Tibial nerve (tissue), 4 donors: ENCODE data around the gene ZBTB48.
"Not testable (repeated sequence)": the region's sequence is repeated elsewhere in the genome, so short reads cannot be mapped to it uniquely, and the experiment has no call there.

Experiments
- CTCF ChIP-seq, 5 experiments: fragments of 200-600 bp in 3 of 5; fragments of 450-650 bp in 2 of 5; sonication (generic) in 3 of 5; IDR thresholded peaks; one replicate each; pipeline ENCODE4 v1.5.1; 2016 to 2019; ENCODE audit warnings: antibody characterized with exemption in 5 of 5, mild to moderate bottlenecking in 3 of 5, moderate library complexity in 2 of 5
- EP300 ChIP-seq, 2 donors: sonication (generic); formaldehyde crosslinking; IDR thresholded peaks; one replicate each; pipeline ENCODE4 v1.6.1; 2017; ENCODE audit warnings: antibody characterized with exemption in 2 of 2, mild to moderate bottlenecking in 1 of 2

- not testable (repeated sequence) for TF ChIP-seq CTCF, EP300 (IDR thresholded peaks at IDR 0.05)
These were observed 20.2 kb downstream of the ZBTB48 start for GRCh38 chr1:6599991-6600390.
